Measurements from ENCODE around the gene LARP1. TPM values are rescaled to one million over a fixed set of nuclear protein-coding genes. Genes with fewer than 3 reads are reported as not detected.

LARP1 gene
- total RNA-seq, 1 donor, result 124 TPM

- H3K36me3 ChIP-seq (ENCODE audit: insufficient read depth, low read length), result no peaks in the 10 kb centered on the region
- no peak overlapping the region for H3K4me2 ChIP-seq (ENCODE audit: insufficient read depth, low read length)
- H3K27me3 ChIP-seq (ENCODE audit: insufficient read depth, low read length), result no peaks in the 10 kb centered on the region
- H3K79me2 ChIP-seq (ENCODE audit: insufficient read depth, low read length), result peaks cover 99% of the 10 kb centered on the region
- no peak overlapping the region for H3K27ac ChIP-seq (ENCODE audit: low read depth, low read length)
- no peak overlapping the region for H2AFZ ChIP-seq (ENCODE audit: low read length)
- H3K4me3 ChIP-seq (ENCODE audit: insufficient read depth, low read length), result no peak overlapping the region
- DNase-seq (ENCODE audit: insufficient read length, low spot score, missing footprints), result no peak
- no peak for TF ChIP-seq CTCF (IDR thresholded peaks at IDR 0.05; ENCODE audit: extremely low read depth, low read depth, low read length)
- H3K9me3 ChIP-seq (ENCODE audit: low read depth, low read length), result no peaks in the 10 kb centered on the region
- H3K4me1 ChIP-seq (ENCODE audit: insufficient read depth, low read length), result peaks cover 29% of the 10 kb centered on the region
- H4K20me1 ChIP-seq (ENCODE audit: insufficient read depth, low read length), result peaks cover 92% of the 10 kb centered on the region
Observed at GRCh38 chr5:154766558-154767281, 11.5 kb downstream of the LARP1 start.

- no peak for TF ChIP-seq CTCF (IDR thresholded peaks at IDR 0.05; ENCODE audit: extremely low read depth, low read depth, low read length)
- Histone ChIP-seq H3K9me3 (ENCODE audit: low read depth, low read length) (no peaks in the 10 kb centered on the region), H2AFZ (ENCODE audit: low read length) (no peak overlapping the region), H3K4me3 (ENCODE audit: insufficient read depth, low read length) (no peak overlapping the region), H3K27me3 (ENCODE audit: insufficient read depth, low read length) (no peaks in the 10 kb centered on the region), H3K79me2 (ENCODE audit: insufficient read depth, low read length) (peaks cover 99% of the 10 kb centered on the region), H3K4me1 (ENCODE audit: insufficient read depth, low read length) (peaks cover 35% of the 10 kb centered on the region), H4K20me1 (ENCODE audit: insufficient read depth, low read length) (peaks cover 91% of the 10 kb centered on the region), H3K36me3 (ENCODE audit: insufficient read depth, low read length) (no peaks in the 10 kb centered on the region), H3K27ac (ENCODE audit: low read depth, low read length) (no peak overlapping the region), H3K4me2 (ENCODE audit: insufficient read depth, low read length) (no peak overlapping the region)
- DNase-seq (ENCODE audit: insufficient read length, low spot score, missing footprints), result no peak
Observed at GRCh38 chr5:154767576-154767975, 12.4 kb downstream of the LARP1 start.

GRCh38 chr5:154768207-154768606 lies 13.0 kb downstream of the LARP1 start:
- H3K27ac ChIP-seq (ENCODE audit: low read depth, low read length), result no peak overlapping the region
- peaks cover 89% of the 10 kb centered on the region for H4K20me1 ChIP-seq (ENCODE audit: insufficient read depth, low read length)
- H3K4me1 ChIP-seq (ENCODE audit: insufficient read depth, low read length), result peaks cover 35% of the 10 kb centered on the region
- no peaks in the 10 kb centered on the region for H3K36me3 ChIP-seq (ENCODE audit: insufficient read depth, low read length)
- H3K79me2 ChIP-seq (ENCODE audit: insufficient read depth, low read length), result peaks cover 99% of the 10 kb centered on the region
- no peak overlapping the region for H3K4me2 ChIP-seq (ENCODE audit: insufficient read depth, low read length)
- H3K27me3 ChIP-seq (ENCODE audit: insufficient read depth, low read length), result no peaks in the 10 kb centered on the region
- no peaks in the 10 kb centered on the region for H3K9me3 ChIP-seq (ENCODE audit: low read depth, low read length)
- no peak for TF ChIP-seq CTCF (IDR thresholded peaks at IDR 0.05; ENCODE audit: extremely low read depth, low read depth, low read length)
- DNase-seq (ENCODE audit: insufficient read length, low spot score, missing footprints), result no peak
- H2AFZ ChIP-seq (ENCODE audit: low read length), result no peak overlapping the region
- no peak overlapping the region for H3K4me3 ChIP-seq (ENCODE audit: insufficient read depth, low read length)

- H4K20me1 ChIP-seq (ENCODE audit: insufficient read depth, low read length), result peaks cover 90% of the 10 kb centered on the region
- no peaks in the 10 kb centered on the region for H3K27me3 ChIP-seq (ENCODE audit: insufficient read depth, low read length)
- no peak overlapping the region for H2AFZ ChIP-seq (ENCODE audit: low read length)
- DNase-seq (ENCODE audit: insufficient read length, low spot score, missing footprints), result no peak
- no peak overlapping the region for H3K4me3 ChIP-seq (ENCODE audit: insufficient read depth, low read length)
- H3K4me1 ChIP-seq (ENCODE audit: insufficient read depth, low read length), result peaks cover 35% of the 10 kb centered on the region
- H3K27ac ChIP-seq (ENCODE audit: low read depth, low read length), result peak overlapping the region; percentile 82
- peaks cover 99% of the 10 kb centered on the region for H3K79me2 ChIP-seq (ENCODE audit: insufficient read depth, low read length)
- TF ChIP-seq CTCF (IDR thresholded peaks at IDR 0.05; ENCODE audit: extremely low read depth, low read depth, low read length), result no peak
- H3K9me3 ChIP-seq (ENCODE audit: low read depth, low read length), result no peaks in the 10 kb centered on the region
- no peaks in the 10 kb centered on the region for H3K36me3 ChIP-seq (ENCODE audit: insufficient read depth, low read length)
- H3K4me2 ChIP-seq (ENCODE audit: insufficient read depth, low read length), result no peak overlapping the region
Observed at GRCh38 chr5:154770111-154770510, 14.9 kb downstream of the LARP1 start.
